Measurements from ENCODE around the gene LUZP2. TPM values are rescaled to one million over a fixed set of nuclear protein-coding genes. Genes with fewer than 3 reads are reported as not detected.

LUZP2 gene
- total RNA-seq, 2 donors from 2014 or later = 1.6 TPM; not detected in 1

- 9 to 16% methylated on average over 2 of the region's 2 CpGs for WGBS, 2 donors
- Histone ChIP-seq H3K27ac (peak overlapping the region in 3 of 4 donors; percentile 10 to 49 (median 17)), H3K4me3 (no peak overlapping the region), H3K4me1 (peaks cover 16% of the 10 kb centered on the region), H3K9me3 (no peaks in the 10 kb centered on the region), H3K36me3 (replicated peaks in 1 of 2; ENCODE audit: insufficient read depth in 1 of 2, low read depth in 2 of 2) (no peaks in the 10 kb centered on the region), H3K27me3 (peaks cover 0 to 3% of the 10 kb centered on the region in 2 donors)
- peak; percentile 83 for ATAC-seq
- DNase-seq = peak in 1 of 4 donors; percentile 6
- intact Hi-C loops (cut with DNase I) = no loop called here
- no peak for TF ChIP-seq CTCF (IDR thresholded peaks at IDR 0.05)
- TF ChIP-seq POLR2A (IDR thresholded peaks at IDR 0.05) = no peak
These were observed 332.2 kb downstream of the LUZP2 start for GRCh38 chr11:24828938-24829605.

- WGBS, 2 donors = 44 to 72% methylated on average over 9 of the region's 9 CpGs
- peaks cover 9% of the 10 kb centered on the region for H3K4me1 ChIP-seq
- intact Hi-C loops (cut with DNase I) = no loop called here
- no peak overlapping the region for H3K4me3 ChIP-seq
- no peak for DNase-seq
- ATAC-seq = no peak
- H3K36me3 ChIP-seq (replicated peaks in 1 of 2; ENCODE audit: insufficient read depth in 1 of 2, low read depth in 2 of 2) = no peaks in the 10 kb centered on the region
- no peaks in the 10 kb centered on the region for H3K27me3 ChIP-seq
- no peaks in the 10 kb centered on the region for H3K9me3 ChIP-seq
- no peak overlapping the region for H3K27ac ChIP-seq
- TF ChIP-seq CTCF (IDR thresholded peaks at IDR 0.05) (no peak), POLR2A (IDR thresholded peaks at IDR 0.05) (no peak)
These were observed 336.7 kb downstream of the LUZP2 start for GRCh38 chr11:24833573-24833972.

GRCh38 chr11:24837112-24837511 lies 340.3 kb downstream of the LUZP2 start:
- no peaks in the 10 kb centered on the region for H3K4me1 ChIP-seq
- intact Hi-C loops (cut with DNase I) = no loop called here
- WGBS, 2 donors = 61 to 66% methylated on average over 2 of the region's 2 CpGs

GRCh38 chr11:24842308-24842707 lies 345.5 kb downstream of the LUZP2 start:
- ATAC-seq (no peak), DNase-seq (no peak)
- Histone ChIP-seq H3K36me3 (replicated peaks in 1 of 2; ENCODE audit: insufficient read depth in 1 of 2, low read depth in 2 of 2) (no peaks in the 10 kb centered on the region), H3K4me1 (peaks cover 1% of the 10 kb centered on the region), H3K27me3 (no peaks in the 10 kb centered on the region), H3K9me3 (no peaks in the 10 kb centered on the region), H3K27ac (no peak overlapping the region), H3K4me3 (no peak overlapping the region)
- intact Hi-C loops (cut with DNase I) = no loop called here
- TF ChIP-seq POLR2A (IDR thresholded peaks at IDR 0.05) = no peak
- no peak for TF ChIP-seq CTCF (IDR thresholded peaks at IDR 0.05)
- WGBS, 2 donors = 9 to 19% methylated on average over 2 of the region's 2 CpGs

More at GRCh38 chr11:24837112-24837511, 340.3 kb downstream of the LUZP2 start:
- DNase-seq = no peak
- TF ChIP-seq POLR2A (IDR thresholded peaks at IDR 0.05) = no peak
- no peak for TF ChIP-seq CTCF (IDR thresholded peaks at IDR 0.05)
- no peak overlapping the region for H3K27ac ChIP-seq
- ATAC-seq = no peak
- no peaks in the 10 kb centered on the region for H3K36me3 ChIP-seq (replicated peaks in 1 of 2; ENCODE audit: insufficient read depth in 1 of 2, low read depth in 2 of 2)
- no peaks in the 10 kb centered on the region for H3K27me3 ChIP-seq
- no peaks in the 10 kb centered on the region for H3K9me3 ChIP-seq
- no peak overlapping the region for H3K4me3 ChIP-seq

GRCh38 chr11:24844406-24844805 lies 347.6 kb downstream of the LUZP2 start:
- DNase-seq = no peak
- no peak for TF ChIP-seq CTCF (IDR thresholded peaks at IDR 0.05)
- no peak for TF ChIP-seq POLR2A (IDR thresholded peaks at IDR 0.05)
- 79 to 89% methylated on average over 1 of the region's 1 CpG for WGBS, 2 donors
- Histone ChIP-seq H3K9me3 (no peaks in the 10 kb centered on the region), H3K4me1 (peaks cover 8% of the 10 kb centered on the region), H3K36me3 (replicated peaks in 1 of 2; ENCODE audit: insufficient read depth in 1 of 2, low read depth in 2 of 2) (no peaks in the 10 kb centered on the region), H3K4me3 (no peak overlapping the region), H3K27me3 (no peaks in the 10 kb centered on the region), H3K27ac (no peak overlapping the region)
- intact Hi-C loops (cut with DNase I) = no loop called here
- ATAC-seq = no peak
